Esophagus squamous epithelium (tissue), 4 donors: ENCODE results near the gene PDK2.

Experiments used
- CTCF ChIP-seq, 6 experiments: fragments of 450-650 bp in 4 of 6; fragments of 200-600 bp in 2 of 6; sonication (generic) in 2 of 6; IDR thresholded peaks; one replicate each; pipeline ENCODE4 v1.5.1; 2016 to 2019; ENCODE audit warnings: antibody characterized with exemption in 6 of 6, mild to moderate bottlenecking in 4 of 6, moderate library complexity in 4 of 6
- POLR2A ChIP-seq, 4 donors: fragments of 450-650 bp; IDR thresholded peaks; one replicate each; pipeline ENCODE4 v1.6.1; 2017; ENCODE audit warnings: antibody characterized with exemption in 4 of 4, mild to moderate bottlenecking in 4 of 4, moderate library complexity in 3 of 4

GRCh38 chr17:50070908-50071680 is 24.1 kb upstream of the PDK2 start:
- TF ChIP-seq POLR2A (IDR thresholded peaks at IDR 0.05): no peak
- TF ChIP-seq CTCF (IDR thresholded peaks at IDR 0.05): no peak
